ENCODE data around the gene RSPH10B2.
"Not testable (repeated sequence)": the region's sequence is repeated elsewhere in the genome, so short reads cannot be mapped to it uniquely, and the experiment has no call there.

RSPH10B2 gene

DNA sequence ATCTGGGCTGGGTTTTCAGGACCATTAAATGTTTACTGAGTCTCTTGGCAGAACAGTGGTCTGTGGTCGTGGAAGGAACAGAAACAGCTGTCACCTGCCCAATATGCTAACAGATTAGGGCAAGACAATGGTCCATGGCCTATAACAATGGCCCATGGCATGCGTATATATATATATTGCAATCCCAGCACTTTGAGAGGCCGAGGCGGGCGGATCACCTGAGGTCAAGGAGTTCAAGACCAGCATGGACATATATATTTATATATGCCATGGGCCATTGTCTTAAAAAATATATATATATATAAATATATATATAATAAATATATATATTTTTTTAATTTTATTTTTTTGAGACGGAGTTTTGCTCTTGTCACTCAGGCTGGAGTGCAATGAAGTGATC is 27.7 kb downstream of the RSPH10B2 start:
- H3K9me3 ChIP-seq (ENCODE audit: control insufficient read depth, insufficient read depth, low read length); H3K27ac ChIP-seq (ENCODE audit: low read length); H3K36me3 ChIP-seq (ENCODE audit: control insufficient read depth, insufficient read depth, low read length); H3K27me3 ChIP-seq (ENCODE audit: control insufficient read depth, insufficient read depth, low read length); H3K4me1 ChIP-seq (ENCODE audit: control insufficient read depth, insufficient read depth, low read length); H3K4me3 ChIP-seq (ENCODE audit: low read length); DNase-seq (ENCODE audit: low read depth, low spot score): not testable (repeated sequence)
- no CpG with 5 or more reads among the region's 6 CpGs for WGBS (ENCODE audit: insufficient coverage, insufficient read length)

DNA sequence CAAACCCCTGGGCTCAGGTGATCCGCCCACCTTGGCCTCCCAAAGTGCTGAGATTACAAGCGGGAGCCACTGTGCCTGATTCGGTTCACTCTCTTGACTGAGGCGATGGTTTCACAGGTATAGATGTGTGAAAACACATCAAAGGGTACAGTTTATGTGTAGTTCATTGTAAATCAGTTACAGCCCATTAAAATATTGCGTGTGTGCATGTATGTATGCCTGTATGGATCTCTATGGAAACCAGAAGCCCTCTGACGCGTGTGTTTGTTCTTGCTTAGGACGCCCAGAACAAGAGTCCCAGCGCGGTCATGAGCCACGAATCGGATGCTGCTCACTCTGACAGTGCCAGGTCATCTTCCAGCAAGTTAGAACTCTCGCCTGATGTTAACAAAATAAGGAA is 35.5 kb downstream of the RSPH10B2 start:
- not testable (repeated sequence) for DNase-seq (ENCODE audit: low read depth, low spot score); H3K4me3 ChIP-seq (ENCODE audit: low read length); H3K9me3 ChIP-seq (ENCODE audit: control insufficient read depth, insufficient read depth, low read length); H3K4me1 ChIP-seq (ENCODE audit: control insufficient read depth, insufficient read depth, low read length); H3K27ac ChIP-seq (ENCODE audit: low read length); H3K36me3 ChIP-seq (ENCODE audit: control insufficient read depth, insufficient read depth, low read length); H3K27me3 ChIP-seq (ENCODE audit: control insufficient read depth, insufficient read depth, low read length)
- WGBS (ENCODE audit: insufficient coverage, insufficient read length), result no CpG with 5 or more reads among the region's 13 CpGs

- H3K4me1 ChIP-seq (ENCODE audit: control insufficient read depth, insufficient read depth, low read length); H3K9me3 ChIP-seq (ENCODE audit: control insufficient read depth, insufficient read depth, low read length); H3K4me3 ChIP-seq (ENCODE audit: low read length); H3K27me3 ChIP-seq (ENCODE audit: control insufficient read depth, insufficient read depth, low read length); DNase-seq (ENCODE audit: low read depth, low spot score); H3K27ac ChIP-seq (ENCODE audit: low read length); H3K36me3 ChIP-seq (ENCODE audit: control insufficient read depth, insufficient read depth, low read length): not testable (repeated sequence)
- no CpG with 5 or more reads among the region's 15 CpGs for WGBS (ENCODE audit: insufficient coverage, insufficient read length)
Observed at GRCh38 chr7:6792113-6792872, 38.4 kb downstream of the RSPH10B2 start.

GRCh38 chr7:6794276-6794675 is 40.4 kb downstream of the RSPH10B2 start:
- H3K27ac ChIP-seq (ENCODE audit: low read length); H3K4me3 ChIP-seq (ENCODE audit: low read length); H3K9me3 ChIP-seq (ENCODE audit: control insufficient read depth, insufficient read depth, low read length); DNase-seq (ENCODE audit: low read depth, low spot score); H3K27me3 ChIP-seq (ENCODE audit: control insufficient read depth, insufficient read depth, low read length); H3K4me1 ChIP-seq (ENCODE audit: control insufficient read depth, insufficient read depth, low read length); H3K36me3 ChIP-seq (ENCODE audit: control insufficient read depth, insufficient read depth, low read length): not testable (repeated sequence)
- no CpG with 5 or more reads among the region's 11 CpGs for WGBS (ENCODE audit: insufficient coverage, insufficient read length)

- not testable (repeated sequence) for H3K4me1 ChIP-seq (ENCODE audit: control insufficient read depth, insufficient read depth, low read length); H3K27ac ChIP-seq (ENCODE audit: low read length); H3K27me3 ChIP-seq (ENCODE audit: control insufficient read depth, insufficient read depth, low read length); DNase-seq (ENCODE audit: low read depth, low spot score); H3K9me3 ChIP-seq (ENCODE audit: control insufficient read depth, insufficient read depth, low read length); H3K4me3 ChIP-seq (ENCODE audit: low read length); H3K36me3 ChIP-seq (ENCODE audit: control insufficient read depth, insufficient read depth, low read length)
- no CpG with 5 or more reads among the region's 5 CpGs for WGBS (ENCODE audit: insufficient coverage, insufficient read length)
Observed at GRCh38 chr7:6797218-6797617, 43.3 kb downstream of the RSPH10B2 start.

- WGBS (ENCODE audit: insufficient coverage, insufficient read length), result no CpG with 5 or more reads among the region's 8 CpGs
- H3K36me3 ChIP-seq (ENCODE audit: control insufficient read depth, insufficient read depth, low read length); H3K4me3 ChIP-seq (ENCODE audit: low read length); H3K27me3 ChIP-seq (ENCODE audit: control insufficient read depth, insufficient read depth, low read length); H3K9me3 ChIP-seq (ENCODE audit: control insufficient read depth, insufficient read depth, low read length); H3K4me1 ChIP-seq (ENCODE audit: control insufficient read depth, insufficient read depth, low read length); DNase-seq (ENCODE audit: low read depth, low spot score); H3K27ac ChIP-seq (ENCODE audit: low read length): not testable (repeated sequence)
Observed at GRCh38 chr7:6798047-6798446, 44.1 kb downstream of the RSPH10B2 start.

DNA sequence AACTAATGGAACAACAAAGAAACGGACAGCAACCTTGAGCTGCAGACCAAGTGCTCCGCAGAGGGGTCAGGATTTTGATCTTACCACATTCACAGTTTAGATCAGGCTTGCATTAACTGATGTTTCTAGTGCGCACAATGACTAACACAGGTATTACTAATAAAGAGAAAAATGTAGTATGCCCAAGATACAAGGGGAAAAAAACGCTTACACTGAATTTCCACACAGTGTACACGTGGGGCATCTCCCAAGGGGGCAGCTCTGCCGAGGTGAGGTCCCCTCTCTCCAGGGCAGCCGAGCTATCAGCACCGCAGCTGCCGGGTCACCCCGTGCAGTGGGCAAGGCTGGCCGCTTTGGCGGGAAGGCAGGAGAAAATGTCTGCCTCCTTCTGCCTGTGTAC is 46.0 kb downstream of the RSPH10B2 start:
- WGBS (ENCODE audit: insufficient coverage, insufficient read length), result no CpG with 5 or more reads among the region's 12 CpGs
- not testable (repeated sequence) for H3K9me3 ChIP-seq (ENCODE audit: control insufficient read depth, insufficient read depth, low read length); H3K4me1 ChIP-seq (ENCODE audit: control insufficient read depth, insufficient read depth, low read length); DNase-seq (ENCODE audit: low read depth, low spot score); H3K27ac ChIP-seq (ENCODE audit: low read length); H3K27me3 ChIP-seq (ENCODE audit: control insufficient read depth, insufficient read depth, low read length); H3K4me3 ChIP-seq (ENCODE audit: low read length); H3K36me3 ChIP-seq (ENCODE audit: control insufficient read depth, insufficient read depth, low read length)

DNA sequence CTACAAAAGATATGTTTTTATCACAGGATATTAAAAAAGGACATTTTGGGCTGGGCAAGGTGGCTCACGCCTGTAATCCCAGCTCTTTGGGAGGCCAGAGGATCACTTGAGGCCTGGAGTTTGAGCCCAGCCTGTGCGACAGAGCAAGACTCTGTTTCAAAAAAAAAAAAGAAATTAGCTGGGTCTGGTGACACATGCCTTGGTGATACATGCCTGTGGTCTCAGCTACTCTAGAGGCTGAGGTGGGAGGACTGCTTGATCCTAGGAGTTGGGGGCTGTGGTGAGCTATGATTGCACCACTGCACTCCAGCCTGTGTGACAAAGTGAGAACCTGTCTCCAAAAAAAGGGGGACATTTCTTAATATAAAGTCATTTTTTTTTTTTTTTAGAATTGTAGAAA is 46.4 kb downstream of the RSPH10B2 start:
- not testable (repeated sequence) for H3K4me1 ChIP-seq (ENCODE audit: control insufficient read depth, insufficient read depth, low read length); H3K9me3 ChIP-seq (ENCODE audit: control insufficient read depth, insufficient read depth, low read length); H3K36me3 ChIP-seq (ENCODE audit: control insufficient read depth, insufficient read depth, low read length); H3K27ac ChIP-seq (ENCODE audit: low read length); H3K27me3 ChIP-seq (ENCODE audit: control insufficient read depth, insufficient read depth, low read length); H3K4me3 ChIP-seq (ENCODE audit: low read length); DNase-seq (ENCODE audit: low read depth, low spot score)
- no CpG with 5 or more reads among the region's 2 CpGs for WGBS (ENCODE audit: insufficient coverage, insufficient read length)

GRCh38 chr7:6807393-6807918 is 53.6 kb downstream of the RSPH10B2 start:
- not testable (repeated sequence) for H3K4me1 ChIP-seq (ENCODE audit: control insufficient read depth, insufficient read depth, low read length); H3K27me3 ChIP-seq (ENCODE audit: control insufficient read depth, insufficient read depth, low read length); H3K4me3 ChIP-seq (ENCODE audit: low read length); H3K27ac ChIP-seq (ENCODE audit: low read length); H3K36me3 ChIP-seq (ENCODE audit: control insufficient read depth, insufficient read depth, low read length); H3K9me3 ChIP-seq (ENCODE audit: control insufficient read depth, insufficient read depth, low read length); DNase-seq (ENCODE audit: low read depth, low spot score)
- WGBS (ENCODE audit: insufficient coverage, insufficient read length), result no CpG with 5 or more reads among the region's 4 CpGs

GRCh38 chr7:6807959-6808358 is 54.1 kb downstream of the RSPH10B2 start:
- H3K4me3 ChIP-seq (ENCODE audit: low read length); H3K4me1 ChIP-seq (ENCODE audit: control insufficient read depth, insufficient read depth, low read length); H3K9me3 ChIP-seq (ENCODE audit: control insufficient read depth, insufficient read depth, low read length); H3K27ac ChIP-seq (ENCODE audit: low read length); H3K27me3 ChIP-seq (ENCODE audit: control insufficient read depth, insufficient read depth, low read length); H3K36me3 ChIP-seq (ENCODE audit: control insufficient read depth, insufficient read depth, low read length); DNase-seq (ENCODE audit: low read depth, low spot score): not testable (repeated sequence)
- WGBS (ENCODE audit: insufficient coverage, insufficient read length), result no CpG with 5 or more reads among the region's 6 CpGs

DNA sequence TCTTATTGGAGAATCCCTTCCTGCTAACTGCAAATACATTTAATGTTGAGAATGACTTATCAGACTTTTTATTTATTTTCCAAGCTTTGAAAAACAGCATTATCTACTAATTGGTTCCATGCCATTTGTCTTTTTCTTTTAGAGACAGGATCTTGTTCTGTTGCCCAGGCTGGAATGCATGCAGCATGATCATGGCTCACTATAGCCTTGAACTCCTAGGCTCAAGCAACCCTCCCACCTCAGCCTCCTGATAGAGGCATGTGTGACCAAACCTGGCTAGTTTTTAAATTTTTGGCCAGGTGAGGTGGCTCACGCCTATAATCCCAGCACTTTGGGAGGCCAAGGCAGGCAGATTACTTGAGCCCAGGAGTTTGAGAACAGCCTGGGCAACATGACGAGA is 59.1 kb downstream of the RSPH10B2 start:
- not testable (repeated sequence) for DNase-seq (ENCODE audit: low read depth, low spot score); H3K27ac ChIP-seq (ENCODE audit: low read length); H3K4me3 ChIP-seq (ENCODE audit: low read length); H3K36me3 ChIP-seq (ENCODE audit: control insufficient read depth, insufficient read depth, low read length); H3K27me3 ChIP-seq (ENCODE audit: control insufficient read depth, insufficient read depth, low read length); H3K4me1 ChIP-seq (ENCODE audit: control insufficient read depth, insufficient read depth, low read length); H3K9me3 ChIP-seq (ENCODE audit: control insufficient read depth, insufficient read depth, low read length)
- WGBS (ENCODE audit: insufficient coverage, insufficient read length), result no CpG with 5 or more reads among the region's 2 CpGs
